Fibroblast of mammary gland (primary cell): ENCODE measurements around the gene CILP2.

Experiments used
- DNase-seq: peaks from one replicate; pipeline ENCODE4 v3.0.0-alpha.2; 2010; ENCODE audit warnings: low read depth
- H3K4me3 ChIP-seq: 2 replicates; pipeline ENCODE4 v1.5.1; 2011; ENCODE audit warnings: low read depth, mild to moderate bottlenecking, low read length, moderate library complexity; ENCODE audit not compliant: control insufficient read depth
- CTCF ChIP-seq: conservative IDR thresholded peaks from 2 replicates; pipeline ENCODE4 v1.5.1; 2011; ENCODE audit warnings: low read depth, low read length, inconsistent platforms; ENCODE audit not compliant: control insufficient read depth, insufficient read depth

Gene CILP2

GRCh38 chr19:19535311-19536191 is 2.5 kb upstream of the CILP2 start:
- no peak overlapping the region for H3K4me3 ChIP-seq
- no peak for DNase-seq
- no peak for TF ChIP-seq CTCF

- no peak for TF ChIP-seq CTCF
- no peak for DNase-seq
- H3K4me3 ChIP-seq = no peak overlapping the region
Observed at GRCh38 chr19:19537075-19538048, 703 bp upstream of the CILP2 start.

GRCh38 chr19:19538785-19539166 is 711 bp downstream of the CILP2 start:
- no peak for TF ChIP-seq CTCF
- no peak for DNase-seq
- H3K4me3 ChIP-seq = no peak overlapping the region

GRCh38 chr19:19539698-19540063 is 1.6 kb downstream of the CILP2 start:
- no peak for TF ChIP-seq CTCF
- DNase-seq = no peak
- no peak overlapping the region for H3K4me3 ChIP-seq

GRCh38 chr19:19540064-19540714 is 2.1 kb downstream of the CILP2 start:
- peak; percentile 63 for DNase-seq
- TF ChIP-seq CTCF = no peak
- H3K4me3 ChIP-seq = no peak overlapping the region

- no peak overlapping the region for H3K4me3 ChIP-seq
- no peak for TF ChIP-seq CTCF
- no peak for DNase-seq
Observed at GRCh38 chr19:19540715-19541515, 2.9 kb downstream of the CILP2 start.
